HEK293 (cell line): ENCODE results near the gene TFDP1.

Experiments used
- ZNF146 ChIP-seq: fragments of 450-650 bp; formaldehyde crosslinking; IDR thresholded peaks from 2 replicates; pipeline ENCODE4 v1.5.1; 2016; ENCODE audit warnings: missing biosample characterization, missing genetic modification characterization
- ZNF660 ChIP-seq: fragments of 450-650 bp; IDR thresholded peaks from 2 replicates; pipeline ENCODE4 v1.5.1; 2018; ENCODE audit warnings: missing biosample characterization, mild to moderate bottlenecking, missing genetic modification characterization
- ZNF843 ChIP-seq: fragments of 450-650 bp; formaldehyde crosslinking; IDR thresholded peaks from 2 replicates; pipeline ENCODE4 v1.5.1; 2016; ENCODE audit warnings: missing biosample characterization, missing genetic modification characterization
- TF ChIP-seq, protein P1 (sequence below): fragments of 450-650 bp; formaldehyde crosslinking; IDR thresholded peaks from 2 replicates; pipeline ENCODE4 v1.5.1; 2016; ENCODE audit warnings: missing biosample characterization, missing genetic modification characterization
- TF ChIP-seq, protein P2 (sequence below): fragments of 450-650 bp; formaldehyde crosslinking; IDR thresholded peaks from 2 replicates; pipeline ENCODE4 v1.5.1; 2016; ENCODE audit warnings: missing biosample characterization, missing genetic modification characterization
- TF ChIP-seq, protein P3 (sequence below): fragments of 450-650 bp; formaldehyde crosslinking; conservative IDR thresholded peaks from 2 replicates; pipeline ENCODE4 v1.5.1; 2016; ENCODE audit warnings: low read depth, missing biosample characterization, missing genetic modification characterization
- TF ChIP-seq, protein P4 (sequence below): fragments of 450-650 bp; formaldehyde crosslinking; IDR thresholded peaks from 2 replicates; pipeline ENCODE4 v1.5.1; 2016; ENCODE audit warnings: missing biosample characterization, missing genetic modification characterization

DNA sequence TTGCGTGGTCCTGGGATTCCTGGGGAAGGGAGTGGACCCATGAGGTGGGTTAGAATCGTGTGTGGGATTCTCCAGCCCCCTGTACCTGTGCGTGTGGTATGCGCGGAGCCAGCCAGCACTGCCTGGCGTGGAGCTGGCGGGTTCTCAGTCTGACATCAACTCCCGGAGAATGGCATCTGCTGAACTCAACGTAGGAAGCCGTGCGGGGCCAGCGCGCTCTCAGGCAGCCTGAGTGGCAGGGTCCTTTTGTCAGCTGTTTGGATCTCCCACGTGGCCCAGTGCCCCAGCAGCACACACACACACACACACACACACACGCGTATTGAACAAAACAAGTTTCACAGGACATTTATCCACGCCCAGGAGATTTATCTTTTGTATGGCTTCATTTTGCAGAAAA lies 45.3 kb downstream of the TFDP1 start:
- TF ChIP-seq, protein P1, sequence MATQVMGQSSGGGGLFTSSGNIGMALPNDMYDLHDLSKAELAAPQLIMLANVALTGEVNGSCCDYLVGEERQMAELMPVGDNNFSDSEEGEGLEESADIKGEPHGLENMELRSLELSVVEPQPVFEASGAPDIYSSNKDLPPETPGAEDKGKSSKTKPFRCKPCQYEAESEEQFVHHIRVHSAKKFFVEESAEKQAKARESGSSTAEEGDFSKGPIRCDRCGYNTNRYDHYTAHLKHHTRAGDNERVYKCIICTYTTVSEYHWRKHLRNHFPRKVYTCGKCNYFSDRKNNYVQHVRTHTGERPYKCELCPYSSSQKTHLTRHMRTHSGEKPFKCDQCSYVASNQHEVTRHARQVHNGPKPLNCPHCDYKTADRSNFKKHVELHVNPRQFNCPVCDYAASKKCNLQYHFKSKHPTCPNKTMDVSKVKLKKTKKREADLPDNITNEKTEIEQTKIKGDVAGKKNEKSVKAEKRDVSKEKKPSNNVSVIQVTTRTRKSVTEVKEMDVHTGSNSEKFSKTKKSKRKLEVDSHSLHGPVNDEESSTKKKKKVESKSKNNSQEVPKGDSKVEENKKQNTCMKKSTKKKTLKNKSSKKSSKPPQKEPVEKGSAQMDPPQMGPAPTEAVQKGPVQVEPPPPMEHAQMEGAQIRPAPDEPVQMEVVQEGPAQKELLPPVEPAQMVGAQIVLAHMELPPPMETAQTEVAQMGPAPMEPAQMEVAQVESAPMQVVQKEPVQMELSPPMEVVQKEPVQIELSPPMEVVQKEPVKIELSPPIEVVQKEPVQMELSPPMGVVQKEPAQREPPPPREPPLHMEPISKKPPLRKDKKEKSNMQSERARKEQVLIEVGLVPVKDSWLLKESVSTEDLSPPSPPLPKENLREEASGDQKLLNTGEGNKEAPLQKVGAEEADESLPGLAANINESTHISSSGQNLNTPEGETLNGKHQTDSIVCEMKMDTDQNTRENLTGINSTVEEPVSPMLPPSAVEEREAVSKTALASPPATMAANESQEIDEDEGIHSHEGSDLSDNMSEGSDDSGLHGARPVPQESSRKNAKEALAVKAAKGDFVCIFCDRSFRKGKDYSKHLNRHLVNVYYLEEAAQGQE (tag by site-specific recombination), result no peak
- TF ChIP-seq, protein P2, sequence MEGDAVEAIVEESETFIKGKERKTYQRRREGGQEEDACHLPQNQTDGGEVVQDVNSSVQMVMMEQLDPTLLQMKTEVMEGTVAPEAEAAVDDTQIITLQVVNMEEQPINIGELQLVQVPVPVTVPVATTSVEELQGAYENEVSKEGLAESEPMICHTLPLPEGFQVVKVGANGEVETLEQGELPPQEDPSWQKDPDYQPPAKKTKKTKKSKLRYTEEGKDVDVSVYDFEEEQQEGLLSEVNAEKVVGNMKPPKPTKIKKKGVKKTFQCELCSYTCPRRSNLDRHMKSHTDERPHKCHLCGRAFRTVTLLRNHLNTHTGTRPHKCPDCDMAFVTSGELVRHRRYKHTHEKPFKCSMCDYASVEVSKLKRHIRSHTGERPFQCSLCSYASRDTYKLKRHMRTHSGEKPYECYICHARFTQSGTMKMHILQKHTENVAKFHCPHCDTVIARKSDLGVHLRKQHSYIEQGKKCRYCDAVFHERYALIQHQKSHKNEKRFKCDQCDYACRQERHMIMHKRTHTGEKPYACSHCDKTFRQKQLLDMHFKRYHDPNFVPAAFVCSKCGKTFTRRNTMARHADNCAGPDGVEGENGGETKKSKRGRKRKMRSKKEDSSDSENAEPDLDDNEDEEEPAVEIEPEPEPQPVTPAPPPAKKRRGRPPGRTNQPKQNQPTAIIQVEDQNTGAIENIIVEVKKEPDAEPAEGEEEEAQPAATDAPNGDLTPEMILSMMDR (tag by site-specific recombination), result no peak
- TF ChIP-seq, protein P3, sequence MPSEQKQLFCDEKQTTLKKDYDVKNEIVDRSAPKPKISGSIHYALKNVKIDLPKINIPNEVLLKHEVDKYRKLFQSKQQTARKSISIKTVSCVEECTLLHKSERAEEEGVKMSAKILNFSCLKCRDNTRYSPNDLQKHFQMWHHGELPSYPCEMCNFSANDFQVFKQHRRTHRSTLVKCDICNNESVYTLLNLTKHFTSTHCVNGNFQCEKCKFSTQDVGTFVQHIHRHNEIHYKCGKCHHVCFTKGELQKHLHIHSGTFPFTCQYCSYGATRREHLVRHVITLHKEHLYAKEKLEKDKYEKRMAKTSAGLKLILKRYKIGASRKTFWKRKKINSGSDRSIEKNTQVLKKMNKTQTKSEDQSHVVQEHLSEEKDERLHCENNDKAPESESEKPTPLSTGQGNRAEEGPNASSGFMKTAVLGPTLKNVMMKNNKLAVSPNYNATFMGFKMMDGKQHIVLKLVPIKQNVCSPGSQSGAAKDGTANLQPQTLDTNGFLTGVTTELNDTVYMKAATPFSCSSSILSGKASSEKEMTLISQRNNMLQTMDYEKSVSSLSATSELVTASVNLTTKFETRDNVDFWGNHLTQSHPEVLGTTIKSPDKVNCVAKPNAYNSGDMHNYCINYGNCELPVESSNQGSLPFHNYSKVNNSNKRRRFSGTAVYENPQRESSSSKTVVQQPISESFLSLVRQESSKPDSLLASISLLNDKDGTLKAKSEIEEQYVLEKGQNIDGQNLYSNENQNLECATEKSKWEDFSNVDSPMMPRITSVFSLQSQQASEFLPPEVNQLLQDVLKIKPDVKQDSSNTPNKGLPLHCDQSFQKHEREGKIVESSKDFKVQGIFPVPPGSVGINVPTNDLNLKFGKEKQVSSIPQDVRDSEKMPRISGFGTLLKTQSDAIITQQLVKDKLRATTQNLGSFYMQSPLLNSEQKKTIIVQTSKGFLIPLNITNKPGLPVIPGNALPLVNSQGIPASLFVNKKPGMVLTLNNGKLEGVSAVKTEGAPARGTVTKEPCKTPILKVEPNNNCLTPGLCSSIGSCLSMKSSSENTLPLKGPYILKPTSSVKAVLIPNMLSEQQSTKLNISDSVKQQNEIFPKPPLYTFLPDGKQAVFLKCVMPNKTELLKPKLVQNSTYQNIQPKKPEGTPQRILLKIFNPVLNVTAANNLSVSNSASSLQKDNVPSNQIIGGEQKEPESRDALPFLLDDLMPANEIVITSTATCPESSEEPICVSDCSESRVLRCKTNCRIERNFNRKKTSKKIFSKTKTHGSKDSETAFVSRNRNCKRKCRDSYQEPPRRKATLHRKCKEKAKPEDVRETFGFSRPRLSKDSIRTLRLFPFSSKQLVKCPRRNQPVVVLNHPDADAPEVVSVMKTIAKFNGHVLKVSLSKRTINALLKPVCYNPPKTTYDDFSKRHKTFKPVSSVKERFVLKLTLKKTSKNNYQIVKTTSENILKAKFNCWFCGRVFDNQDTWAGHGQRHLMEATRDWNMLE (tag by site-specific recombination), result no peak
- TF ChIP-seq, protein P4, sequence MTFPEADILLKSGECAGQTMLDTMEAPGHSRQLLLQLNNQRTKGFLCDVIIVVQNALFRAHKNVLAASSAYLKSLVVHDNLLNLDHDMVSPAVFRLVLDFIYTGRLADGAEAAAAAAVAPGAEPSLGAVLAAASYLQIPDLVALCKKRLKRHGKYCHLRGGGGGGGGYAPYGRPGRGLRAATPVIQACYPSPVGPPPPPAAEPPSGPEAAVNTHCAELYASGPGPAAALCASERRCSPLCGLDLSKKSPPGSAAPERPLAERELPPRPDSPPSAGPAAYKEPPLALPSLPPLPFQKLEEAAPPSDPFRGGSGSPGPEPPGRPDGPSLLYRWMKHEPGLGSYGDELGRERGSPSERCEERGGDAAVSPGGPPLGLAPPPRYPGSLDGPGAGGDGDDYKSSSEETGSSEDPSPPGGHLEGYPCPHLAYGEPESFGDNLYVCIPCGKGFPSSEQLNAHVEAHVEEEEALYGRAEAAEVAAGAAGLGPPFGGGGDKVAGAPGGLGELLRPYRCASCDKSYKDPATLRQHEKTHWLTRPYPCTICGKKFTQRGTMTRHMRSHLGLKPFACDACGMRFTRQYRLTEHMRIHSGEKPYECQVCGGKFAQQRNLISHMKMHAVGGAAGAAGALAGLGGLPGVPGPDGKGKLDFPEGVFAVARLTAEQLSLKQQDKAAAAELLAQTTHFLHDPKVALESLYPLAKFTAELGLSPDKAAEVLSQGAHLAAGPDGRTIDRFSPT (tag by site-specific recombination), result no peak
- TF ChIP-seq ZNF660 (tag by site-specific recombination), result no peak
- TF ChIP-seq ZNF843 (tag by site-specific recombination), result no peak
- no peak for TF ChIP-seq ZNF146 (tag by site-specific recombination)
